ENCODE measurements around the gene EVC.

Gene EVC

GRCh38 chr4:5785806-5786680 lies 75.0 kb downstream of the EVC start:
- no peak for DNase-seq (ENCODE audit: low read depth in 3 of 3, low spot score in 1 of 3)

- DNase-seq (ENCODE audit: low read depth in 3 of 3, low spot score in 1 of 3): no peak
Measured at GRCh38 chr4:5787311-5787710, 76.3 kb downstream of the EVC start.

- DNase-seq (ENCODE audit: low read depth in 3 of 3, low spot score in 1 of 3): no peak
Measured at GRCh38 chr4:5788144-5788543, 77.1 kb downstream of the EVC start.

- no peak for DNase-seq (ENCODE audit: low read depth in 3 of 3, low spot score in 1 of 3)
Measured at GRCh38 chr4:5789141-5789540, 78.1 kb downstream of the EVC start.

- no peak for DNase-seq (ENCODE audit: low read depth in 3 of 3, low spot score in 1 of 3)
Measured at GRCh38 chr4:5790546-5790857, 79.5 kb downstream of the EVC start.

GRCh38 chr4:5791654-5792053 lies 80.7 kb downstream of the EVC start:
- no peak for DNase-seq (ENCODE audit: low read depth in 3 of 3, low spot score in 1 of 3)

GRCh38 chr4:5793514-5793913 lies 82.5 kb downstream of the EVC start:
- no peak for DNase-seq (ENCODE audit: low read depth in 3 of 3, low spot score in 1 of 3)

GRCh38 chr4:5795580-5795979 lies 84.6 kb downstream of the EVC start:
- DNase-seq (ENCODE audit: low read depth in 3 of 3, low spot score in 1 of 3): no peak

GRCh38 chr4:5796976-5797375 lies 86.0 kb downstream of the EVC start:
- no peak for DNase-seq (ENCODE audit: low read depth in 3 of 3, low spot score in 1 of 3)

- no peak for DNase-seq (ENCODE audit: low read depth in 3 of 3, low spot score in 1 of 3)
Measured at GRCh38 chr4:5797866-5798265, 86.9 kb downstream of the EVC start.

- DNase-seq (ENCODE audit: low read depth in 3 of 3, low spot score in 1 of 3): no peak
Measured at GRCh38 chr4:5798462-5798861, 87.5 kb downstream of the EVC start.

- no peak for DNase-seq (ENCODE audit: low read depth in 3 of 3, low spot score in 1 of 3)
Measured at GRCh38 chr4:5798946-5799345, 87.9 kb downstream of the EVC start.

- no peak for DNase-seq (ENCODE audit: low read depth in 3 of 3, low spot score in 1 of 3)
Measured at GRCh38 chr4:5799406-5799805, 88.4 kb downstream of the EVC start.

GRCh38 chr4:5800496-5800895 lies 89.5 kb downstream of the EVC start:
- no peak for DNase-seq (ENCODE audit: low read depth in 3 of 3, low spot score in 1 of 3)

- DNase-seq (ENCODE audit: low read depth in 3 of 3, low spot score in 1 of 3): no peak
Measured at GRCh38 chr4:5801696-5802095, 90.7 kb downstream of the EVC start.

- DNase-seq (ENCODE audit: low read depth in 3 of 3, low spot score in 1 of 3): no peak
Measured at GRCh38 chr4:5802565-5802964, 91.6 kb downstream of the EVC start.

- DNase-seq (ENCODE audit: low read depth in 3 of 3, low spot score in 1 of 3): no peak
Measured at GRCh38 chr4:5804656-5805055, 93.7 kb downstream of the EVC start.

- DNase-seq (ENCODE audit: low read depth in 3 of 3, low spot score in 1 of 3): no peak
Measured at GRCh38 chr4:5805270-5805669, 94.3 kb downstream of the EVC start.

GRCh38 chr4:5808081-5808741 lies 97.2 kb downstream of the EVC start:
- DNase-seq (ENCODE audit: low read depth in 3 of 3, low spot score in 1 of 3): no peak

GRCh38 chr4:5809216-5809776 lies 98.3 kb downstream of the EVC start:
- no peak for DNase-seq (ENCODE audit: low read depth in 3 of 3, low spot score in 1 of 3)

GRCh38 chr4:5810151-5810550 lies 99.2 kb downstream of the EVC start:
- DNase-seq (ENCODE audit: low read depth in 3 of 3, low spot score in 1 of 3): no peak

- DNase-seq (ENCODE audit: low read depth in 3 of 3, low spot score in 1 of 3): no peak
Measured at GRCh38 chr4:5810770-5811430, 99.9 kb downstream of the EVC start.

All from stimulated activated CD4-positive, alpha-beta T cell treated with anti-CD3 and anti-CD28 coated beads, TNF-alpha, amount 100 ng/mL, for 1 hour (primary cell).